HepG2 (cell line): ENCODE measurements around the gene PPIL6. TPM values are rescaled to one million over a fixed set of nuclear protein-coding genes. Genes with fewer than 3 reads are reported as not detected.

Experiments
- CBFB ChIP-seq: sonication (generic); formaldehyde crosslinking; IDR thresholded peaks from 2 replicates; pipeline ENCODE4 v1.4.0; 2020; ENCODE audit warnings: missing genetic modification reagents
- JUN ChIP-seq: sonication (generic); formaldehyde crosslinking; IDR thresholded peaks from 2 replicates; pipeline ENCODE4 v1.4.0; 2020; ENCODE audit warnings: mild to moderate bottlenecking, missing genetic modification reagents
- PTBP1 ChIP-seq: fragments of 200-400 bp; formaldehyde crosslinking; IDR thresholded peaks from 2 replicates; pipeline ENCODE4 v1.6.1; 2018; ENCODE audit warnings: low read length, low read depth; ENCODE audit not compliant: poor library complexity, severe bottlenecking
- RFX1 ChIP-seq: fragments of 450-650 bp; IDR thresholded peaks from 2 replicates; pipeline ENCODE4 v1.6.1; 2017
- SMARCC2 ChIP-seq: fragments of 450-650 bp; IDR thresholded peaks from 2 replicates; pipeline ENCODE4 v1.6.1; 2017; ENCODE audit warnings: antibody characterized with exemption, mild to moderate bottlenecking
- TCF12 ChIP-seq, 2 experiments: fragments of 450-650 bp in 1 of 2; sonication (generic) in 1 of 2; formaldehyde crosslinking in 1 of 2; IDR thresholded peaks; 2 replicates each; pipeline versions ENCODE4 v1.6.1 to v1.8.0; 2017 to 2022; ENCODE audit warnings: antibody characterized with exemption in 1 of 2, mild to moderate bottlenecking in 1 of 2, missing genetic modification reagents in 1 of 2, moderate library complexity in 1 of 2
- TEAD2 ChIP-seq: sonication (generic); formaldehyde crosslinking; IDR thresholded peaks from 2 replicates; pipeline ENCODE4 v1.9.0; 2021; ENCODE audit warnings: missing genetic modification reagents
- ZBTB7B ChIP-seq: sonication (generic); formaldehyde crosslinking; IDR thresholded peaks from 2 replicates; pipeline ENCODE4 v1.4.0; 2020; ENCODE audit warnings: missing genetic modification reagents
- ZFYVE20 ChIP-seq: sonication (generic); formaldehyde crosslinking; IDR thresholded peaks from 2 replicates; pipeline ENCODE4 v1.8.0; 2023; ENCODE audit warnings: low read depth, mild to moderate bottlenecking, moderate library complexity, missing genetic modification reagents, borderline replicate concordance
- ZKSCAN1 ChIP-seq: fragments of 150-350 bp; IDR thresholded peaks from 2 replicates; pipeline ENCODE4 v1.6.1; 2014; ENCODE audit warnings: low read length
- ZNF3 ChIP-seq: IDR thresholded peaks from 2 replicates; pipeline ENCODE4 v1.7.0; 2017; ENCODE audit warnings: inconsistent platforms
- ZNF343 ChIP-seq: sonication (generic); formaldehyde crosslinking; IDR thresholded peaks from 2 replicates; pipeline ENCODE4 v1.4.0; 2020; ENCODE audit warnings: mild to moderate bottlenecking, missing genetic modification reagents
- ZNF816 ChIP-seq: sonication (generic); formaldehyde crosslinking; IDR thresholded peaks from 2 replicates; pipeline ENCODE4 v1.8.0; 2022; ENCODE audit warnings: missing genetic modification reagents, mild to moderate bottlenecking, borderline replicate concordance
- polyA plus RNA-seq, 8 experiments: library from polyadenylated mRNA; depleted of rRNA in 3 of 8; stranded (reverse) in 7 of 8; unstranded in 1 of 8; fragments of >200 nt; fragmentation: Illumina TruSeq in 4 of 8; extraction: Trizol in 4 of 8; gene quantifications; 2 replicates each; pipeline versions ENCODE4 v1.2.1 to v1.2.3, GENCODE V29; 2011 to 2016; ENCODE audit warnings: low read depth in 4 of 8, missing spikeins in 1 of 8, mixed read lengths in 1 of 8; ENCODE audit not compliant: insufficient read depth in 1 of 8
- total RNA-seq, 5 experiments: library from RNA; depleted of rRNA; stranded (reverse); fragments of >200 nt; fragmentation: Illumina TruSeq; extraction: Trizol; gene quantifications; 2 replicates each; pipeline ENCODE4 v1.2.3, GENCODE V29; 2016; ENCODE audit warnings: low read depth in 1 of 5
- TF ChIP-seq, protein P1 (sequence below): sonication (generic); formaldehyde crosslinking; IDR thresholded peaks from 2 replicates; pipeline ENCODE4 v1.5.0; 2020; ENCODE audit warnings: mild to moderate bottlenecking, missing genetic modification reagents, borderline replicate concordance
- TF ChIP-seq, protein P2 (sequence below): sonication (generic); formaldehyde crosslinking; IDR thresholded peaks from 2 replicates; pipeline ENCODE4 v1.4.0; 2020; ENCODE audit warnings: missing genetic modification reagents
- TF ChIP-seq, protein P3 (sequence below): sonication (generic); formaldehyde crosslinking; IDR thresholded peaks from 2 replicates; pipeline ENCODE4 v1.4.0; 2020; ENCODE audit warnings: missing genetic modification reagents

PPIL6 gene
- total and polyA plus RNA-seq, 2 of the 13 experiments (the other 11 are each of a cell fraction or from before 2014, with no cell fraction given): 0.22 to 0.46 TPM

DNA sequence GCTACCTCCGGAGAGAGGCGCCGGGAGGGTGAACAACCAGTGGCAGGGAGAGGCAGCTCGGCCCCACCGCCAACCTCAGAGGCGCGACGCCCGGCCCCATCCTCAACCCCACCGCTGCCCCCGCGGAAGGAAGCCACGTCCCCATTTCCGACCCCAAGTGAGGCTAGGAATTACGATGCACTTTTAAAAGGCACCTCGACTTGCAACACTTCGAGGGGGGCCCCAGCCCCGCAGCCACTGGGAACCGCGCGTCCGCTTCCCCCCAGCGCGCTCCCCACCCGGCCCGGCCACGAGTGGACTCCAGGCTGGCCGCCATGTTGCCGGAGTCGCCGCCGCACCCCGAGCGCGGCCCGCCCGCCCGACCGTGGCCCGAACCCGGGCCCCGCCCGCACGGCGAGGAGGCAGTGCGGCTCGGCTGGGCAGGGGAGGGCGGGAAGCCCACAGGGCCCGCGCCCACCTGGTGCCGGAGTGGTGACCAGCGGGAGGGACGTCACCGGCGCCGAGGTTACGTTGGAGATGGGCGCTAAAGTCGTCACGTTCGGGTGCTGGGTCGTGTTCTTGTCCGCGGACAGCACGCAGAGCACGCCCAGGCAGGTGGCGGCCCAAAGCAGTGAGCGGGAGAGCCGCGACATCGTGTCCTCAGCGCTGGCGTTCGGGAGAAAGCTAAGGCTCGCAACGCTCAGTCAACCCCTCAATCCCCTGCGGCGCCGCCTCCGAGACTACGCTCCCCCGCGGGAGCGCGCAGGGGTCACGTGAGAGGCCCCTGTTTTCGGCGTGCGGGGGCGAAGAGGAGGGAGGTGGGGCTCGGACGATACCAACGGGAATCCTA is 58.5 kb downstream of the PPIL6 start, which contains the start of gene CD164 (continued):
- TF ChIP-seq ZNF343 (peak; percentile 71; the same call in 1 of the 2 replicates), RFX1 (no peak), PTBP1 (no peak), CBFB (CRISPR knock-in tag) (no peak; the same call in 1 of the 2 replicates), TEAD2 (CRISPR knock-in tag) (0 out of 2 replicates have a peak, but pooled peaks have one; percentile 26), JUN (no peak), TCF12 (IDR thresholded peaks at IDR 0.05) (no peak), TCF12 (CRISPR knock-in tag; IDR thresholded peaks at IDR 0.05) (no peak), ZBTB7B (CRISPR knock-in tag) (0 out of 2 replicates have a peak, but pooled peaks have one; percentile 14), ZFYVE20 (no peak), ZNF3 (no peak), ZKSCAN1 (no peak), ZNF816 (CRISPR knock-in tag) (no peak; the same call in 1 of the 2 replicates), SMARCC2 (no peak)
- TF ChIP-seq, protein P1, sequence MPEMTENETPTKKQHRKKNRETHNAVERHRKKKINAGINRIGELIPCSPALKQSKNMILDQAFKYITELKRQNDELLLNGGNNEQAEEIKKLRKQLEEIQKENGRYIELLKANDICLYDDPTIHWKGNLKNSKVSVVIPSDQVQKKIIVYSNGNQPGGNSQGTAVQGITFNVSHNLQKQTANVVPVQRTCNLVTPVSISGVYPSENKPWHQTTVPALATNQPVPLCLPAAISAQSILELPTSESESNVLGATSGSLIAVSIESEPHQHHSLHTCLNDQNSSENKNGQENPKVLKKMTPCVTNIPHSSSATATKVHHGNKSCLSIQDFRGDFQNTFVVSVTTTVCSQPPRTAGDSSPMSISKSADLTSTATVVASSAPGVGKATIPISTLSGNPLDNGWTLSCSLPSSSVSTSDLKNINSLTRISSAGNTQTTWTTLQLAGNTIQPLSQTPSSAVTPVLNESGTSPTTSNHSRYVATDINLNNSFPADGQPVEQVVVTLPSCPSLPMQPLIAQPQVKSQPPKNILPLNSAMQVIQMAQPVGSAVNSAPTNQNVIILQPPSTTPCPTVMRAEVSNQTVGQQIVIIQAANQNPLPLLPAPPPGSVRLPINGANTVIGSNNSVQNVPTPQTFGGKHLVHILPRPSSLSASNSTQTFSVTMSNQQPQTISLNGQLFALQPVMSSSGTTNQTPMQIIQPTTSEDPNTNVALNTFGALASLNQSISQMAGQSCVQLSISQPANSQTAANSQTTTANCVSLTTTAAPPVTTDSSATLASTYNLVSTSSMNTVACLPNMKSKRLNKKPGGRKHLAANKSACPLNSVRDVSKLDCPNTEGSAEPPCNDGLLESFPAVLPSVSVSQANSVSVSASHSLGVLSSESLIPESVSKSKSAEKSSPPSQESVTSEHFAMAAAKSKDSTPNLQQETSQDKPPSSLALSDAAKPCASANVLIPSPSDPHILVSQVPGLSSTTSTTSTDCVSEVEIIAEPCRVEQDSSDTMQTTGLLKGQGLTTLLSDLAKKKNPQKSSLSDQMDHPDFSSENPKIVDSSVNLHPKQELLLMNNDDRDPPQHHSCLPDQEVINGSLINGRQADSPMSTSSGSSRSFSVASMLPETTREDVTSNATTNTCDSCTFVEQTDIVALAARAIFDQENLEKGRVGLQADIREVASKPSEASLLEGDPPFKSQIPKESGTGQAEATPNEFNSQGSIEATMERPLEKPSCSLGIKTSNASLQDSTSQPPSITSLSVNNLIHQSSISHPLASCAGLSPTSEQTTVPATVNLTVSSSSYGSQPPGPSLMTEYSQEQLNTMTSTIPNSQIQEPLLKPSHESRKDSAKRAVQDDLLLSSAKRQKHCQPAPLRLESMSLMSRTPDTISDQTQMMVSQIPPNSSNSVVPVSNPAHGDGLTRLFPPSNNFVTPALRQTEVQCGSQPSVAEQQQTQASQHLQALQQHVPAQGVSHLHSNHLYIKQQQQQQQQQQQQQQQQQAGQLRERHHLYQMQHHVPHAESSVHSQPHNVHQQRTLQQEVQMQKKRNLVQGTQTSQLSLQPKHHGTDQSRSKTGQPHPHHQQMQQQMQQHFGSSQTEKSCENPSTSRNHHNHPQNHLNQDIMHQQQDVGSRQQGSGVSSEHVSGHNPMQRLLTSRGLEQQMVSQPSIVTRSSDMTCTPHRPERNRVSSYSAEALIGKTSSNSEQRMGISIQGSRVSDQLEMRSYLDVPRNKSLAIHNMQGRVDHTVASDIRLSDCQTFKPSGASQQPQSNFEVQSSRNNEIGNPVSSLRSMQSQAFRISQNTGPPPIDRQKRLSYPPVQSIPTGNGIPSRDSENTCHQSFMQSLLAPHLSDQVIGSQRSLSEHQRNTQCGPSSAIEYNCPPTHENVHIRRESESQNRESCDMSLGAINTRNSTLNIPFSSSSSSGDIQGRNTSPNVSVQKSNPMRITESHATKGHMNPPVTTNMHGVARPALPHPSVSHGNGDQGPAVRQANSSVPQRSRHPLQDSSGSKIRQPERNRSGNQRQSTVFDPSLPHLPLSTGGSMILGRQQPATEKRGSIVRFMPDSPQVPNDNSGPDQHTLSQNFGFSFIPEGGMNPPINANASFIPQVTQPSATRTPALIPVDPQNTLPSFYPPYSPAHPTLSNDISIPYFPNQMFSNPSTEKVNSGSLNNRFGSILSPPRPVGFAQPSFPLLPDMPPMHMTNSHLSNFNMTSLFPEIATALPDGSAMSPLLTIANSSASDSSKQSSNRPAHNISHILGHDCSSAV: no peak
- TF ChIP-seq, protein P2, sequence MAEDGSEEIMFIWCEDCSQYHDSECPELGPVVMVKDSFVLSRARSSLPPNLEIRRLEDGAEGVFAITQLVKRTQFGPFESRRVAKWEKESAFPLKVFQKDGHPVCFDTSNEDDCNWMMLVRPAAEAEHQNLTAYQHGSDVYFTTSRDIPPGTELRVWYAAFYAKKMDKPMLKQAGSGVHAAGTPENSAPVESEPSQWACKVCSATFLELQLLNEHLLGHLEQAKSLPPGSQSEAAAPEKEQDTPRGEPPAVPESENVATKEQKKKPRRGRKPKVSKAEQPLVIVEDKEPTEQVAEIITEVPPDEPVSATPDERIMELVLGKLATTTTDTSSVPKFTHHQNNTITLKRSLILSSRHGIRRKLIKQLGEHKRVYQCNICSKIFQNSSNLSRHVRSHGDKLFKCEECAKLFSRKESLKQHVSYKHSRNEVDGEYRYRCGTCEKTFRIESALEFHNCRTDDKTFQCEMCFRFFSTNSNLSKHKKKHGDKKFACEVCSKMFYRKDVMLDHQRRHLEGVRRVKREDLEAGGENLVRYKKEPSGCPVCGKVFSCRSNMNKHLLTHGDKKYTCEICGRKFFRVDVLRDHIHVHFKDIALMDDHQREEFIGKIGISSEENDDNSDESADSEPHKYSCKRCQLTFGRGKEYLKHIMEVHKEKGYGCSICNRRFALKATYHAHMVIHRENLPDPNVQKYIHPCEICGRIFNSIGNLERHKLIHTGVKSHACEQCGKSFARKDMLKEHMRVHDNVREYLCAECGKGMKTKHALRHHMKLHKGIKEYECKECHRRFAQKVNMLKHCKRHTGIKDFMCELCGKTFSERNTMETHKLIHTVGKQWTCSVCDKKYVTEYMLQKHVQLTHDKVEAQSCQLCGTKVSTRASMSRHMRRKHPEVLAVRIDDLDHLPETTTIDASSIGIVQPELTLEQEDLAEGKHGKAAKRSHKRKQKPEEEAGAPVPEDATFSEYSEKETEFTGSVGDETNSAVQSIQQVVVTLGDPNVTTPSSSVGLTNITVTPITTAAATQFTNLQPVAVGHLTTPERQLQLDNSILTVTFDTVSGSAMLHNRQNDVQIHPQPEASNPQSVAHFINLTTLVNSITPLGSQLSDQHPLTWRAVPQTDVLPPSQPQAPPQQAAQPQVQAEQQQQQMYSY (CRISPR knock-in tag): no peak
- TF ChIP-seq, protein P3, sequence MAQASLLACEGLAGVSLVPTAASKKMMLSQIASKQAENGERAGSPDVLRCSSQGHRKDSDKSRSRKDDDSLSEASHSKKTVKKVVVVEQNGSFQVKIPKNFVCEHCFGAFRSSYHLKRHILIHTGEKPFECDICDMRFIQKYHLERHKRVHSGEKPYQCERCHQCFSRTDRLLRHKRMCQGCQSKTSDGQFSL: 0 out of 2 replicates have a peak, but pooled peaks have one; percentile 67
